Measurements from ENCODE around the gene GALR2. TPM values are rescaled to one million over a fixed set of nuclear protein-coding genes. Genes with fewer than 3 reads are reported as not detected.

Gene GALR2
- total RNA-seq, 1 donor from 2014 or later, result not detected

DNA sequence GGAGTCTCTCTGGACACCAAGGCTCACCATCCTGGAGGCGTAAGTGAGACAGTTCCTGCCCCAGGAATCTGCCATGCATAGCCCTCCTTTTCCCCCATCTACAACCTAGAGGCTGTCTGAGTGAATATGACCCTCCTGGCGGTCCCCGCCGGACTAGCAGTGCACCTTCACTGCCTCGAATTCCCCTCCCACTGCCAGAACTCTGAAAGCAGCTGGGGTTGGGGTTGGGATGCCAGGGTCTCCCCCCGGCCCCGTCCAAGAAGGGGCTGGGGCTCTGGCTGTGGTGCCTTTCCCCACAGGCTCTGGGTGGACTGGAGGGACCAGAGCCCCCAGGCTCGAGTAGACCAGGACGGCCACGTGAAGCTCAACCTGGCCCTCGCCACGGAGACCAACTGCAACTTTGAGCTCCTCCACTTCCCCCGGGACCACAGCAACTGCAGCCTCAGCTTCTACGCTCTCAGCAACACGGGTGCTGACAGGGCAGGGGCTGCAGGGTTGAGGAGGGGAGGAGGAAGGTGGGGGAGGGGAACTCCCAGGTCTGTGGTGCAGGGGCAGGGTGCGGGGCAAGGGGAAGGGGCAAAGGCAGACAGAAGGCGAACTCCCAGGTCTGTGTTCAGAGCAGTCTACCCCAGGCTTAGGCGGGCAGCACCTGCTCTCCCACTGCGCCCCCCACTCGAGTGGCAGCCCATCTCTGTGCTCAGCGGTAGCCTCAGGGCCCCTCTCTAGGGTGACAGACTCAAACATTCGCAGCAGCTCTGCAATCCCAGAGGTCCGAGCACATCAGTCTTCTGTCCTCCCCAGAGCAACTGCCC, 5.6 kb downstream of the GALR2 start:
- Mint-ChIP-seq H3K27ac (ENCODE audit: unreplicated experiment) (no peak overlapping the region), H3K27me3 (ENCODE audit: low read depth) (peaks cover 70% of the 10 kb centered on the region), H3K9me3 (no peaks in the 10 kb centered on the region), H3K4me3 (peak overlapping the region; percentile 23), H3K36me3 (ENCODE audit: low read depth) (peaks cover 3% of the 10 kb centered on the region), H3K4me1 (peaks cover 18% of the 10 kb centered on the region)
- TF ChIP-seq, protein P1, sequence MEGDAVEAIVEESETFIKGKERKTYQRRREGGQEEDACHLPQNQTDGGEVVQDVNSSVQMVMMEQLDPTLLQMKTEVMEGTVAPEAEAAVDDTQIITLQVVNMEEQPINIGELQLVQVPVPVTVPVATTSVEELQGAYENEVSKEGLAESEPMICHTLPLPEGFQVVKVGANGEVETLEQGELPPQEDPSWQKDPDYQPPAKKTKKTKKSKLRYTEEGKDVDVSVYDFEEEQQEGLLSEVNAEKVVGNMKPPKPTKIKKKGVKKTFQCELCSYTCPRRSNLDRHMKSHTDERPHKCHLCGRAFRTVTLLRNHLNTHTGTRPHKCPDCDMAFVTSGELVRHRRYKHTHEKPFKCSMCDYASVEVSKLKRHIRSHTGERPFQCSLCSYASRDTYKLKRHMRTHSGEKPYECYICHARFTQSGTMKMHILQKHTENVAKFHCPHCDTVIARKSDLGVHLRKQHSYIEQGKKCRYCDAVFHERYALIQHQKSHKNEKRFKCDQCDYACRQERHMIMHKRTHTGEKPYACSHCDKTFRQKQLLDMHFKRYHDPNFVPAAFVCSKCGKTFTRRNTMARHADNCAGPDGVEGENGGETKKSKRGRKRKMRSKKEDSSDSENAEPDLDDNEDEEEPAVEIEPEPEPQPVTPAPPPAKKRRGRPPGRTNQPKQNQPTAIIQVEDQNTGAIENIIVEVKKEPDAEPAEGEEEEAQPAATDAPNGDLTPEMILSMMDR (conservative IDR thresholded peaks at IDR 0.05), result peak; percentile 45
- DNase-seq (ENCODE audit: low read depth, low spot score), result no peak

- no peaks in the 10 kb centered on the region for H3K9me3 Mint-ChIP-seq
- peak overlapping the region; percentile 19 for H3K4me3 Mint-ChIP-seq
- no peak for DNase-seq (ENCODE audit: low read depth, low spot score)
- peaks cover 15% of the 10 kb centered on the region for H3K4me1 Mint-ChIP-seq
- peaks cover 64% of the 10 kb centered on the region for H3K27me3 Mint-ChIP-seq (ENCODE audit: low read depth)
- H3K36me3 Mint-ChIP-seq (ENCODE audit: low read depth), result peaks cover 3% of the 10 kb centered on the region
- TF ChIP-seq, protein P1 (conservative IDR thresholded peaks at IDR 0.05), result no peak
- no peak overlapping the region for H3K27ac Mint-ChIP-seq (ENCODE audit: unreplicated experiment)
Observed at GRCh38 chr17:76080768-76081287, 6.2 kb downstream of the GALR2 start.

DNA sequence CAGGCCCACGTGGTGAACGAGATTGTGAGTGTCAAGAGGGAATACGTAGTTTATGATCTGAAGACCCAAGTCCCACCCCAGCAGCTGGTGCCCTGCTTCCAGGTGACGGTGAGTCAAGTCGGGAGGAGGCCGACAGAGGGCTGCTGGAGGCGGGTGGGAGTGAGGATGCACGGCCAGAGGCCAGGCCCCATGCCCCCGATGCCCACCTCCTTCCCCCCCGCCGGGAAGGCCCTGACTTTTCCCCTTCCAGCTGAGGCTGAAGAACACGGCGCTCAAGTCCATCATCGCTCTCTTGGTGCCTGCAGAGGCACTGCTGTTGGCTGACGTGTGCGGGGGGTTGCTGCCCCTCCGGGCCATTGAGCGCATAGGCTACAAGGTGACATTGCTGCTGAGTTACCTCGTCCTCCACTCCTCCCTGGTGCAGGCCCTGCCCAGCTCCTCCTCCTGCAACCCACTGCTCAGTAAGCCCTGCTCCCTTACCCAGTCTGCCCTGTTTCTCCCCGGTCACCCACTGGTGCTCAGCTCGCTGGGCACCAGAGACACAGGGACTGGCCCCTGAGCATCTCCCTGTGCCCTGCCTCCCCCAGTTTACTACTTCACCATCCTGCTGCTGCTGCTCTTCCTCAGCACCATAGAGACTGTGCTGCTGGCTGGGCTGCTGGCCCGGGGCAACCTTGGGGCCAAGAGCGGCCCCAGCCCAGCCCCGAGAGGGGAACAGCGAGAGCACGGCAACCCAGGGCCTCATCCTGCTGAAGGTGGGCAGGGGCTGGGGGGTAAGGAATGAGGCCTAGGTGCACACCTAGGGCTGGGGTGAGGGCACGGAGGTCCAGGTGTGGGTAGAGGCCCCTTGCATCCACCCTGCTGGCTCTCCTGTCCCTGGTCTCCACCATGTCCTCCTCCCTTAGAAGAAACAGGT, 7.0 kb downstream of the GALR2 start:
- peak overlapping the region; percentile 57 for H3K4me3 Mint-ChIP-seq
- H3K36me3 Mint-ChIP-seq (ENCODE audit: low read depth), result peaks cover 3% of the 10 kb centered on the region
- no peak for DNase-seq (ENCODE audit: low read depth, low spot score)
- peaks cover 57% of the 10 kb centered on the region for H3K27me3 Mint-ChIP-seq (ENCODE audit: low read depth)
- no peaks in the 10 kb centered on the region for H3K9me3 Mint-ChIP-seq
- TF ChIP-seq, protein P1 (conservative IDR thresholded peaks at IDR 0.05), result no peak
- no peak overlapping the region for H3K27ac Mint-ChIP-seq (ENCODE audit: unreplicated experiment)
- H3K4me1 Mint-ChIP-seq, result peaks cover 15% of the 10 kb centered on the region

DNA sequence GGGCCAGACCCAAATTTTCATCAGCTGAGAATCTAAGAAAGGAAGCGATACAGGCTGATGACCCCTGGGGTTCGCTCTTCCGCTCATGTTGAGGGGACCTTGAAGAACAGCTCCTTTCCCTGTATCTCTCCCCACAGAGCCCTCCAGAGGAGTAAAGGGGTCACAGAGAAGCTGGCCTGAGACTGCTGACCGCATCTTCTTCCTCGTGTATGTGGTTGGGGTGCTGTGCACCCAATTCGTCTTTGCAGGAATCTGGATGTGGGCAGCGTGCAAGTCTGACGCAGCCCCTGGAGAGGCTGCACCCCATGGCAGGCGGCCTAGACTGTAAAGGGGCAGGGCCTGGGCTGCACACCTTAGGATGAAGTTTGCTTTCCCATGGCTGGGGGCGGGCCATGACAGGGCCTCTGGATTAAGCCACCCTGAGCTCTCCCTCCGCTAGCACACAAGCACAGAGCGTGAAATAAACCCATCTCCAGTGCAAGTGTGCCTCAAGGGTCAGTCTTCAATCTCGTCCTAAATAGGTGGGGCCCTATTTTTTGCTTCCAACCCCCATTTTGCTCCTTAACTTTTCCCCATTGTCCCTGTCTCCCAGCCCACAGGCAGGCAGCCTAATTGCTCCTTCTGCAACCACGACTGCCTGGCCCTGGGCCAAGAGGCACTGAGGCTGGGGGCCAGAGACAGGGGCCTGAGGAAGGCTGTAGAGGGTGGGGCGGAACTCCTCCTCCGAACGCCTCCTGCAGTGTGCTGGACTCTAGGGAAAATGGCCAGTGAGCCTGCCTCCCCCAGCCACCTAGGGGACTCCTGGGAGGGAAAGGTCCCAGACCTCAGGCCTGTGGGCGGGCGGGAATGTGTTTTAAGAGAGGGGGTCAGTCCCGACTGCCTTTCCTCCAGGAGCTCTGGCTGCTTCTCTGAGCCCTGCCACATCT, 8.0 kb downstream of the GALR2 start:
- peaks cover 3% of the 10 kb centered on the region for H3K36me3 Mint-ChIP-seq (ENCODE audit: low read depth)
- no peaks in the 10 kb centered on the region for H3K9me3 Mint-ChIP-seq
- TF ChIP-seq, protein P1 (conservative IDR thresholded peaks at IDR 0.05), result no peak
- no peak overlapping the region for H3K4me3 Mint-ChIP-seq
- no peak for DNase-seq (ENCODE audit: low read depth, low spot score)
- peak overlapping the region; percentile 19 for H3K27ac Mint-ChIP-seq (ENCODE audit: unreplicated experiment)
- peaks cover 15% of the 10 kb centered on the region for H3K4me1 Mint-ChIP-seq
- peaks cover 46% of the 10 kb centered on the region for H3K27me3 Mint-ChIP-seq (ENCODE audit: low read depth)
